ENCODE data around the gene CLEC19A.

GRCh38 chr16:19307587-19308241, 22.2 kb downstream of the CLEC19A start:
- TF ChIP-seq POLR2A (IDR thresholded peaks at IDR 0.05; ENCODE audit: low read length) (no peak), GATA1 (IDR thresholded peaks at IDR 0.05; ENCODE audit: low read depth, low read length) (no peak)
